NOMO-1 treated with DMSO at 0.1 percent for 48 hours (cell line): ENCODE data around the gene PLAGL2.

ENCODE experiments used
- DNase-seq: peaks from one replicate; lab custom pipeline; 2025; ENCODE audit not compliant: unreplicated experiment; lab: John Stamatoyannopoulos, UW

PLAGL2 gene

GRCh38 chr20:32231847-32232246, 24.3 kb upstream of the PLAGL2 start:
- DNase-seq = peak; percentile 23

- no peak for DNase-seq
Observed at GRCh38 chr20:32231245-32231644, 23.7 kb upstream of the PLAGL2 start.

DNA sequence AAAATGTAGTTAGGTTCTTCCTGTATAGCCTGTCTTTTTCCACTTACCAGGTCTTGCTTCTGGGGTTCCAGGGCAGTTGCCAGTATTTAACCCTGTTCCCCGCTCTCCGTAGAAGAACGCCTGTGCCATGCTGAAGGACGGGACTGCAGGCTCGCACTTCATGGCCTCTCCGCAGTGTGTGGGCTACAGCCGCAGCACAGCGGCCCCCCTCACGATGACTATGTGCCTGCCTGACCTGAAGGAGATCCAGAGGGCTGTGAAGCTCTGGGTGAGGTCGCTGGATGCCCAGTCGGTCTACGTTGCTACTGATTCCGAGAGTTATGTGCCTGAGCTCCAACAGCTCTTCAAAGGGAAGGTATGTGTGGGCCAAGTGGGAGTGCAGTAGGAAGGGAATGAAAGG, 23.2 kb upstream of the PLAGL2 start:
- no peak for DNase-seq

DNA sequence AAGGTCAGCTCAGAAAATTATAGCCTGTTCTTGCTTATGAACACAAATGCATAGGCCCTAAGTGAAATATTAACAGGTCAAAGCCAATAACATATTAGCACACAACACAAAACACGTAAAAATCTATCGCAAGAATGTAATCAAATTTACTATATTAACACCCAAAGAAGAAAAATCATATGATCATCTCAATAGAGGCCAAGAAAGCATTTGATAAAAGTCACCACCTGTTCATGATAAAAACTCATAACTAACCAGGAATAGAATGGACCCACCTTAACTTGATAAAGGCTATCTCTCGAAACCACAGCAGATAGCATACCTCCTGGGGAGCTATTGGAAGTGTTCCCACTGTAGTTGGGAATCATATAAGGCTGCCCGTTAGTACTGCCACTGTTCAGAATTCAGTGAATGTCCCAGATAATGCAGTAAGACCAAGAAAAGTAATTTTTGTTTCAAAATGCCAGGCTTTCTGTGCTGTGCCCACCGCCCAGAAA, 21.8 kb upstream of the PLAGL2 start:
- DNase-seq = no peak

DNA sequence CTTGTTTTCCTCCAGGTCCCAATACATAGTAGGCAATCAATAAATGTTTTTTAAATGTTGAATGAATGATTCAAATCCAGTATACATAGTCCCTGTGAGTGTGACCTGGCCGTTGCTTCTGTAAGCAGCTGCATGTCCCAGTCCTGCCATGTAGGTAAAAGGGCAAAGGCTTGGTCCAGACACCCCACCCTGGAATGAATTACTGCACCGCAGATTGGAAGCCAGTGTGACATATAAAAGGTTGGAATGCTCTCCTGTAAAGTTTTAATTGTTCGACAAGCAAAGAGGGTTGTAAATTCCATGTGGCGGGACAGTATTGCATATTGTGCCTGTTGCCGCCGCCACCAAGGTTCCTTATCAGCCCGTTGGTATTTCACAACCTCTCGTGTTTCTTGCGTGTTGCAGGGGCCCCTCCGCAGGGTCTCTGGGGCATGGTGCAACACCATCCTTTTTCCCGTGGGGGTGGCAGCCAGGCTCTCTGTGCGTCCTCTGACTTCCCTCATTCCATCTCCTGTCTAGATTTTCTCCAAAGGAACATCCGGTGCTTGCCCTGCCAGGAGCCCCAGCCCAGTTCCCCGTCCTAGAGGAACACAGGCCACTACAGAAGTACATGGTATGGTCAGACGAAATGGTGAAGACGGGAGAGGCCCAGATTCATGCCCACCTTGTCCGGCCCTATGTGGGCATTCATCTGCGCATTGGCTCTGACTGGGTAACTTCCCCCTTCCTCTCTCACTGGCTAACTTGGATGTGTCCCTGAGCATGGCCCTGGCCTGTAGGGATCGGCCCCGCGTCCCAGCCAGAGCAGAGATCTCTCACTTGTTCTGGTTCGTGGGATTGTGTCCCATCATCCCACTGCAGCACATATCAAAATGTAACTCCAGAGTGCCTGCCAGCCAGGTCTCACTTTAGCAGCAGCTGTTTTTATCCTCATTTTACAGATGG, 20.5 kb upstream of the PLAGL2 start:
- peak; percentile 84 for DNase-seq

DNA sequence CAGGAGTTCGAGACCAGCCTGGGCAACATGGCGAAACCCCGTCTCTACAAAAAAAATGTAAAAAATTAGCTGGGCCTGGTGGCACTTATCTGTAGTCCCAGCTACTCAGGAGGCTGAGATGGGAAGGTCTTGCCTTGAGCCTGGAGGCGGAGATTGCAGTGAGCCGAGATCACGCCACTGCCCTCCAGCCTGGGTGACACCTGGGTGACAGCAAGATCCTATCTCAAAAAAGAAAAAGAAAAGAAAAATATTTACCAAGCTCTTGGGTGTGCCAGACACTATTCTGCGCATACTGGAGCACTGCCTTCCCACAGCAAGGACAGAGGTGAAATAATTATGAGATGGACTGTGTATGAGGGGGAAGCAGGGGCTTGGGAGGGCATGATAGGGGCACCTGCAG, 19.8 kb upstream of the PLAGL2 start:
- DNase-seq = no peak

DNA sequence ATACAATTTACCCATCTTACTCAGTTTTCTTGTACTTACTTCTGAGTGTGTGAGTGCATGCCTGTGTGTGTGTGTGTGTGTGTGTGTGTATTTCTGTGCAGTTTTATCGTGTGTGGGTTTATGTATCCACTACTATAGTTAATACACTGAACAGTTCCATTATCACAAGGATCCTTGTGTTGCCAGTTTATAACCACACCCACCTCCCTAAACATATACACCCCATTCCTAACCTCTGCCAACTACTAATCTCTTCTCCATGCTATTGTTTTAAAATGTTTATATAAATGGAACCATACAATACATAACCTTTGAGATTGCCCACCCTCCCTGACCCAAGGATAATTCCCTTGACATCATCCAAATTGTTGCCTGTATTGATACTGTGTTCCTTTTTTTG, 18.8 kb upstream of the PLAGL2 start:
- no peak for DNase-seq

- DNase-seq = no peak
Observed at GRCh38 chr20:32224463-32224862, 16.9 kb upstream of the PLAGL2 start.

DNA sequence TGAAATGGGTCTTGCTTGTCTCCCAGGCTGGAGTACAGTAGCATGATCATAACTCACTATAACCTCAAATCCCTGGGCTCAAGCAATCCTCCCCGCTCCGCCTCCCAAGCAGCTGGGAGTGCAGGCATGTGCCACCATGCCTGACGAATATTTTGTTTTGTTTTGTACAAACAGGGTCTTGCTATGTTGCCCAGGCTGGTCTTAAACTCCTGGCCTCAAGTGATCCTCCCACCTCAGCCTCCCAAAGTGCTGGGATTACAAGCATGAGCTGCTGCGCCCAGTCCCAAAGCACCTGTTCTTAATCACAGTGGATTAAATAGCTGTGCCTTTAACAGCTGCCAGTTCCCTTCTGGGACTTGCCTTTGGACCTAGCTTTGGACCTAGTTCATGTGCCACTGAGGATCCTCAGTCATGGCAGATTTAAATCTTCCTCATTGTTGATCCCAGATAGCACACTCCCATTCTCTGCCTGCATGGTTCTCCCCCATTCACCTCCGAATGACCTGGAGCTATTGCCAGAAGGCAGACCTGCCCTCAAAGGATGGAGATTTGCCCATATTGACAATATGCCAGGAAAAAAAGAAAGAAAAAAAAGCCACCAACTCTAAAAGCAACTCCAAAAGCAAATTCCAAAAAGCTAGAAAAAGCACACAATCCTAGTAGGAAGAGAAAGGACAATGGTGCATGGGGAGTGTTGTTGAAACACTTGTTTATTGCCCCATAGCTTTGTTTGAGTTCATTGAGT, 10.8 kb upstream of the PLAGL2 start:
- DNase-seq = no peak

- no peak for DNase-seq
Observed at GRCh38 chr20:32216179-32217142, 8.9 kb upstream of the PLAGL2 start.

- no peak for DNase-seq
Observed at GRCh38 chr20:32215729-32216128, 8.2 kb upstream of the PLAGL2 start.

DNA sequence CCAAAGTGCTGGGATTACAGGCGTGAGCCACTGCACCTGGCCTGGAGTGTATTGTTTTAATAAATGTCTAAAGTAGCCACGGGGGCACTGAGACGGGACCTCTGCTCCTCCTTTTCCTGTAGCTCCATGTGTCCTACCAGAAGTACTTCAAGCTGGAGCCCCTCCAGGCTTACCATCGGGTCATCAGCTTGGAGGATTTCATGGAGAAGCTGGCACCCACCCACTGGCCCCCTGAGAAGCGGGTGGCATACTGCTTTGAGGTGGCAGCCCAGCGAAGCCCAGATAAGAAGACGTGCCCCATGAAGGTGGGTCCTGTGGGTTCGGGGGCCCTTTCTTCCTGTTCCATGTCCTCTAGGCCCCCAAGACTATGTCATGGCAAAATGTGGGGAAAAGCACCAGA, 7.6 kb upstream of the PLAGL2 start:
- no peak for DNase-seq

DNA sequence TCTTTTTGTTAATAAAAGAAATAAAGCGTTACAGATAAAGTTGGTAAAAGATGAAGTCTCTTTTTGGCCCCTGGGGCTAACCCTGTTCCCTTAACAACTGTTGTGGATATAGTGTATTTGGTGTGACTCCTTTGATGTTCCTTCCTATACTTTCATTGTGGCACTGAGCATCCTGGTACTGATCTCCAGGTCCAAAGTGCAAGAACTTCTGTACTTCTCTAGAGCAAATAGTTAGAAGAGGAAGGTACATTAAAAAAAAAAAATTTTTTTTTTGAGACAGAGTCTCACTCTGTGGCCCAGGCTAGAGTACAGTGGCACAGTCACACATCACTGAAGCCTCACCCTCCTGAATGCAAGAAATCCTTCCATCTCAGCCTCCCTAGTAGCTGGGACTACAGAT, 6.3 kb upstream of the PLAGL2 start:
- no peak for DNase-seq

GRCh38 chr20:32209850-32210605, 2.5 kb upstream of the PLAGL2 start:
- DNase-seq = no peak

GRCh38 chr20:32208499-32209154, 1.1 kb upstream of the PLAGL2 start:
- DNase-seq = no peak

- DNase-seq = no peak
Observed at GRCh38 chr20:32206760-32207625, 550 bp downstream of the PLAGL2 start.

DNA sequence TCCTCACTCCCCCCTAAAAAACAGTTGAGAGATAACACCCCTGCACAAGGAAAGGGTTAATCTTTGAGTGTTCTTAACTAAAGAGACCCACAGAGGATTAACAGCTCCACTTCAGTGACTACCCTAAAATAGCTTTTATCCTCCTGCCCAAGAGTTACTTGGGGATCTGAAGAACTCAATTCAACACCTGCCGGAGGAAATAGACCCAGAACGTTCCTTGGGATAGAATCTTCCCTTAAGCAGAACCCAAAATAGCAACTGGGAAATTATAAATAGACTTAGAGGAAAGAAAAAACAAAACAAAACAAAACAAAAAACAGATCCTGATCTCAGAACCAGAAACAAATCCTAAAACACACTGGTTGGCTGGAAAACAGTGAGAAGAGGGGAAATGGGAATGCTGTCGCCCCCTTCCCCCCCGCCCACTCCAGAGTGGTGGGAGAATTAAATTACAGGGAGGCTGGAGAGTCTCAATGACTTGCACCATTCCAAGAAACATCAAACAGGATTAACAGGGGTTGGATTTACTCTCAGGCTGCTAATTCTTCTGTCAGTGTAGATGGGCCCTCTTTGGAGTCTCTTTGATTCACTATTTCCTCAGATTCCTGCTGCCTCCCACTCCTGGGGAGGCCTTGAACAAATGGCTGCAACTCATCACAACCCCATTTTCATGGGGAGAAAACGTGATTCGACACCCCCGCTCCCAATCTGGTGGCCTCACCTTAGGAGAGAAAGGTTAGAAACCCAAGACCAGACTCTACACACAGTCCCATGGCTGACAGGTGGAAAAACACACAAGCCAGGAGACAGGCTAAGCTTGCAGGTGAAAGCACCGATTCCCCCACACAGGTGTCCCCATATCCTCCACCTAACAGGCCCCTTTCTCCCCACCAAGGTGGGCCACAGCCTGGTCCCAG, 1.4 kb downstream of the PLAGL2 start:
- DNase-seq = no peak
